ENCODE measurements around the gene SOX6.

SOX6 gene

DNA sequence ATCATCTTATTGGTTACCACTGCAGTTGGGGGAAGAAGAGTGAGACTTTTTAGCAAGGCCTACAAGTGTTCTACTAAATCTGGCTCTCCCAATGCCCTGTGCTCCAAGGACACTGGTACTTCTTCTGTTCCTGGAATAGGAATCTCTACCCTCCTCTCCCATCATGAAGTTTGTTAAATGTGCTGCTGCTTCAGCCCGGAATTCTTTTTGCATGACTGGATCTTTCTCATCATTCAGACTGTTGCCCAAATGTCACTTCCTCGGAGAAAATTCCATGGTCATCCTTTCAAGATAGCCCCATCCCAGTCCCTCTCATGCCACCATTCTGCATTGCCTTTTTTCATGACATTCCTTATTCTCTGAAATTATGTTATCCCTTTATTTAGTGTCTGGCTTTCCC, 400.8 kb downstream of the SOX6 start:
- Histone ChIP-seq H3F3A (ENCODE audit: insufficient read depth, low read length) (no peaks in the 10 kb centered on the region), H3K9ac (ENCODE audit: low read length) (no peak overlapping the region), H3K4me1 (ENCODE audit: insufficient read depth, low read length, severe bottlenecking) (no peaks in the 10 kb centered on the region), H3K9me2 (ENCODE audit: low read depth, low read length) (no peaks in the 10 kb centered on the region), H3K27me3 (ENCODE audit: insufficient read depth, low read length) (no peaks in the 10 kb centered on the region), H3K9me3 (ENCODE audit: low read length) (no peaks in the 10 kb centered on the region), H3K4me3 (ENCODE audit: low read depth, low read length, poor library complexity, severe bottlenecking) (no peak overlapping the region), H3K79me2 (ENCODE audit: insufficient read depth, low read length) (no peaks in the 10 kb centered on the region), H3K4me2 (ENCODE audit: low read length) (no peak overlapping the region), H2AFZ (ENCODE audit: low read length) (no peak overlapping the region), H3K27ac (ENCODE audit: low read depth, low read length, poor library complexity, severe bottlenecking) (no peak overlapping the region), H3K36me3 (ENCODE audit: insufficient read depth, low read length) (no peaks in the 10 kb centered on the region), H4K20me1 (ENCODE audit: insufficient read depth, low read length) (no peaks in the 10 kb centered on the region)
- TF ChIP-seq EZH2 (IDR thresholded peaks at IDR 0.05; ENCODE audit: borderline replicate concordance, low read length): no peak
- TF ChIP-seq, protein P1, sequence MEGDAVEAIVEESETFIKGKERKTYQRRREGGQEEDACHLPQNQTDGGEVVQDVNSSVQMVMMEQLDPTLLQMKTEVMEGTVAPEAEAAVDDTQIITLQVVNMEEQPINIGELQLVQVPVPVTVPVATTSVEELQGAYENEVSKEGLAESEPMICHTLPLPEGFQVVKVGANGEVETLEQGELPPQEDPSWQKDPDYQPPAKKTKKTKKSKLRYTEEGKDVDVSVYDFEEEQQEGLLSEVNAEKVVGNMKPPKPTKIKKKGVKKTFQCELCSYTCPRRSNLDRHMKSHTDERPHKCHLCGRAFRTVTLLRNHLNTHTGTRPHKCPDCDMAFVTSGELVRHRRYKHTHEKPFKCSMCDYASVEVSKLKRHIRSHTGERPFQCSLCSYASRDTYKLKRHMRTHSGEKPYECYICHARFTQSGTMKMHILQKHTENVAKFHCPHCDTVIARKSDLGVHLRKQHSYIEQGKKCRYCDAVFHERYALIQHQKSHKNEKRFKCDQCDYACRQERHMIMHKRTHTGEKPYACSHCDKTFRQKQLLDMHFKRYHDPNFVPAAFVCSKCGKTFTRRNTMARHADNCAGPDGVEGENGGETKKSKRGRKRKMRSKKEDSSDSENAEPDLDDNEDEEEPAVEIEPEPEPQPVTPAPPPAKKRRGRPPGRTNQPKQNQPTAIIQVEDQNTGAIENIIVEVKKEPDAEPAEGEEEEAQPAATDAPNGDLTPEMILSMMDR (IDR thresholded peaks at IDR 0.05; ENCODE audit: low read length): no peak

DNA sequence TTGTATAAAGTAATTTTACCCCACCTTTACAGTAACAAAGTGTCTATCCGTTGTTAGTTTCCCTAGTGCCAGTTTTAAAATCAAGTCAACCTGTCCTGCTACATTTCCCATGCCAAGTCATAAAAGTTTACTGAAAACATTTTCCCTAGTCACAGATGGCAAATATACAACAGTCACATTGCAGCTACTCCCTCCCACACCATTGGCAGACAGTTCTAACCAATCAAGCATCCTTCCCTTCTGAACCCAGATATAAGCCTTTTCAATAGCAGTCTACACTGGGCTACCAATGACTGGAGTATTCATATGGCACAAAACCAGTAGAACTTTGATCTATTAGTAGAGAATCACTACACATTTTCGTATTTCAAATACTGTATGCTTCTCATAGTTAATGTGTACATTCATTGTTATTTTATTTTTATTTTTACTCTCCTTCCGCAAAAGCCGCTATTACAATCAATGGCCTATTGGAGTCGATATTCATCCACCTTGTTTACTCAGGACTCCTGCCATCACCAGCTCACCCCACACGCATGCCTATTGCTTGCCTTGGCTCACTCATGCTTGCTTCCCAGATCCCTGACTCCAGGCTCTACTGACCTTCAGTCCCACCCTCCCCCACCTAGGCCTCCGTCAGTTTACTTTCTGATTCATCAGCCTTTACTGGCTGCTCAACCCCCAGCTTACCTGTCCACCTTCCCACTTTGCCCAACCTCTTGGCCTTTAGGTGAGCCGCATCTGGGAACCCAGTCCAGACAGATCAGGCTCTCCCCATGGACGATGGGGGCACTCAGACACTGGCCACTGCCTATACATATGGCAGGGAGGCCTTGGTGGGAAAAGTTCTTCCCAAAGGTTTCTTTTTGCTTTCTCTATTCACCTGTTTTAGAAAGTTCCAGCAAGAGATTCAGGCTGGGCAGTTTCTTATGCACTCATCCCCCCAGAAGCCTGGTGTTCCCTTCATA, 408.4 kb downstream of the SOX6 start:
- Histone ChIP-seq H3K9ac (ENCODE audit: low read length) (no peak overlapping the region), H3K4me1 (ENCODE audit: insufficient read depth, low read length, severe bottlenecking) (no peaks in the 10 kb centered on the region), H3K27me3 (ENCODE audit: insufficient read depth, low read length) (no peaks in the 10 kb centered on the region)

DNA sequence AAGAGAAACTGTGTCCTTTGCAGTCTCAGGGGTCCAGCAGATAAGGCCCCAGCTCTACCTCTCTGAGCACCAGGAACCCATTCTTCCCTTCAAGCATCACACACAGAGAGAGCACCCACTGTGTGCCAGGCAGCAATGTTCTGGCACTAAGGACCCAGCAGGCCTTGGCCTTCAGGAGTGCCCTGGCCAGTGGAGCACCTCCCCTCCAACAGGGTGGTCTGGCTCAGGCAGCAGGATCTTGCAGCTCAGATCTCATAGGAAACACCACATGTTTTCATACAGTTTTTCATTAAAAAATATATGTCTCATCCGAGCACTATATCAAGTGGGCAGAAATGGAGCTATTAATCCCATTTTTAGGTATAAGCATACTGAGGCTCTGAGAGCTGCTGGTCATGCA, 410.6 kb downstream of the SOX6 start:
- Histone ChIP-seq H3K27ac (ENCODE audit: low read depth, low read length, poor library complexity, severe bottlenecking) (no peak overlapping the region), H3K4me3 (ENCODE audit: low read depth, low read length, poor library complexity, severe bottlenecking) (no peak overlapping the region), H3K4me1 (ENCODE audit: insufficient read depth, low read length, severe bottlenecking) (no peaks in the 10 kb centered on the region), H3K9me2 (ENCODE audit: low read depth, low read length) (no peaks in the 10 kb centered on the region), H3K4me2 (ENCODE audit: low read length) (no peak overlapping the region), H3F3A (ENCODE audit: insufficient read depth, low read length) (no peaks in the 10 kb centered on the region), H4K20me1 (ENCODE audit: insufficient read depth, low read length) (no peaks in the 10 kb centered on the region), H3K79me2 (ENCODE audit: insufficient read depth, low read length) (no peaks in the 10 kb centered on the region), H3K9ac (ENCODE audit: low read length) (no peak overlapping the region), H3K9me3 (ENCODE audit: low read length) (no peaks in the 10 kb centered on the region), H2AFZ (ENCODE audit: low read length) (no peak overlapping the region), H3K36me3 (ENCODE audit: insufficient read depth, low read length) (no peaks in the 10 kb centered on the region), H3K27me3 (ENCODE audit: insufficient read depth, low read length) (no peaks in the 10 kb centered on the region)
- no peak for TF ChIP-seq EZH2 (IDR thresholded peaks at IDR 0.05; ENCODE audit: borderline replicate concordance, low read length)
- TF ChIP-seq, protein P1 (IDR thresholded peaks at IDR 0.05; ENCODE audit: low read length): no peak

More for the DNA sequence above, 408.4 kb downstream of the SOX6 start:
- H3K4me2 ChIP-seq (ENCODE audit: low read length): no peak overlapping the region
- no peak overlapping the region for H3K4me3 ChIP-seq (ENCODE audit: low read depth, low read length, poor library complexity, severe bottlenecking)
- no peaks in the 10 kb centered on the region for H4K20me1 ChIP-seq (ENCODE audit: insufficient read depth, low read length)
- no peaks in the 10 kb centered on the region for H3K9me3 ChIP-seq (ENCODE audit: low read length)
- no peaks in the 10 kb centered on the region for H3K36me3 ChIP-seq (ENCODE audit: insufficient read depth, low read length)
- H2AFZ ChIP-seq (ENCODE audit: low read length): no peak overlapping the region
- H3K79me2 ChIP-seq (ENCODE audit: insufficient read depth, low read length): no peaks in the 10 kb centered on the region
- no peak overlapping the region for H3K27ac ChIP-seq (ENCODE audit: low read depth, low read length, poor library complexity, severe bottlenecking)
- no peaks in the 10 kb centered on the region for H3K9me2 ChIP-seq (ENCODE audit: low read depth, low read length)
- H3F3A ChIP-seq (ENCODE audit: insufficient read depth, low read length): no peaks in the 10 kb centered on the region
- TF ChIP-seq EZH2 (IDR thresholded peaks at IDR 0.05; ENCODE audit: borderline replicate concordance, low read length): no peak
- TF ChIP-seq, protein P1 (IDR thresholded peaks at IDR 0.05; ENCODE audit: low read length): no peak
